IPS-18a (cell line): ENCODE data around the gene SAP130.
"Not testable (repeated sequence)": the region's sequence is repeated elsewhere in the genome, so short reads cannot be mapped to it uniquely, and the experiment has no call there.

Experiments used
- H3K27ac ChIP-seq: one replicate; pipeline ENCODE4 v1.5.1; 2013; ENCODE audit warnings: low read length
- H3K27me3 ChIP-seq: one replicate; pipeline ENCODE4 v1.6.1; 2013; ENCODE audit warnings: mild to moderate bottlenecking, low read length; ENCODE audit not compliant: control insufficient read depth, insufficient read depth
- H3K36me3 ChIP-seq: one replicate; pipeline ENCODE4 v1.6.1; 2013; ENCODE audit warnings: low read depth, low read length; ENCODE audit not compliant: control insufficient read depth
- H3K4me1 ChIP-seq: one replicate; pipeline ENCODE4 v1.6.1; 2013; ENCODE audit warnings: low read depth, low read length; ENCODE audit not compliant: control insufficient read depth
- H3K4me3 ChIP-seq: one replicate; pipeline ENCODE4 v1.5.1; 2013; ENCODE audit warnings: low read length
- H3K9ac ChIP-seq: one replicate; pipeline ENCODE4 v1.6.1; 2013; ENCODE audit warnings: mild to moderate bottlenecking, low read length, moderate library complexity
- H3K9me3 ChIP-seq: one replicate; pipeline ENCODE4 v1.6.1; 2013; ENCODE audit warnings: low read depth, low read length; ENCODE audit not compliant: control insufficient read depth

The SAP130 gene

DNA sequence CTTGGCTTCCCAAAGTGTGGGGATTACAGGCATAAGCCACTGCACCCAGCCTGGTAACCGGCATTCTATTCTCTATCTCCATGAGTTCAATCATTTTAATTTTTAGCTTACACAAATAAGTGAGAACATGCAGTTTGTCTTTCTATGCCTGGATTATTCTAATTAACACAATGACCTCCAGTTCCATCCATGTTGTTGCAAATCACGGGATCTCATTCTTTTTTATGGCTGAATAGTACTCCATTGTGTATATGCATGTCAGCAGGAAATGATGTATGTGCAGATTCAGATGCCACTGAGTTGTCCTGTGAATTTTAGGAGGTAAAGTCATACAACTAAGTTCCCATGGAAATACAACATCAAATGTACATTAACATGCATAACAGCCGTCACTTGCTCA lies 117.4 kb downstream of the SAP130 start:
- Histone ChIP-seq H3K4me3 (no peak overlapping the region), H3K9me3 (no peaks in the 10 kb centered on the region), H3K27ac (no peak overlapping the region), H3K9ac (no peak overlapping the region), H3K4me1 (peaks cover 6% of the 10 kb centered on the region), H3K36me3 (no peaks in the 10 kb centered on the region), H3K27me3 (peaks cover 9% of the 10 kb centered on the region)

DNA sequence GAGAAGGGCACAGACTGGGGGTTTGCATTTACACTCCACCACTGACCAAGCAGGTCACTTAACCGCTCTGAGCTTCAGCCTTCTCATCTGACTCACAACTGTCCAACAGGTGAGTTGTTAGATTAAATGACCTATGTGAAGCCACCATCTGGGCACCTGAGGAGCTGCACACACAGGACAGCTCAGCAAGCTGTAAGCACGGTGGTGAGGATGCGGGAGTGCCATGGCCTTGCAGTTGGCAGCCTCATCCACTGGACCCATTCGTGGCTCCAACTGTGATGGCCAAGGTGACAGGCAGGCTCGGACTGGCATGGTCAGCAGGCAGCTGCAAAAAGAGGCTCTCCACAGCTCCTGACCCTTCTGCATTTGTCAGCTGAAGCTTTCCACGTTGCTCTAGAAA lies 118.8 kb downstream of the SAP130 start:
- Histone ChIP-seq H3K27me3 (peaks cover 9% of the 10 kb centered on the region), H3K36me3 (no peaks in the 10 kb centered on the region), H3K4me3 (no peak overlapping the region), H3K9me3 (no peaks in the 10 kb centered on the region), H3K4me1 (peaks cover 6% of the 10 kb centered on the region), H3K27ac (no peak overlapping the region), H3K9ac (no peak overlapping the region)

DNA sequence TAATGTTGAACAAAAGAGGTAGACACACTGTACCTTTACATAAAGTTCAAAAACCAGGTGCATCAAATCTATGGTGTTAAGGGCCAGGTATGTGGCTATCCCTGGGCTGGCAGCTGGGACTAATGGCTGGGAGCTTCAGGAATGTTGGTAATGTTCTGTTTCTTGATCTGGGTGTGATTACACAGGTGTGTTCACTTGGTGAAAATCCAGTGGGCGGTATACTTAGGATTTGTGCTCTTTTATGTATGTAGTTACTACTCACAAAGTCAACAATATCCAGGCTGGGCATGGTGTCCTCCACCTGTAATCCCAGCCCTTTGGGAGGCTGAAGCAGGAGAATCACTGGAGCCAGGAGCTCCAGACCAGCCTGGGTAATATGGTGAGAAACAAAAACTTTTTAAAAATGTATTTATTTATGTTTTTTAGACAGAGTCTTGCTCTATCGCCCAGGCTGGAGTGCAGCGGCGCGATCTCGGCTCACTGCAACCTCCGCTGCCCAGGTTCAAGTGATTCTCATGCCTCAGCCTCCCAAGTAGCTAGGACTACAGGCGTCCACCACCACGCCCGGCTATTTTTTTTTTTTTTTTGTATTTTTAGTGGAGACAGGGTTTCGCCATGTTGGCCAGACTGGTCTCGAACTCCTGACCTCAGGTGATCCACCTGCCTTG lies 120.0 kb downstream of the SAP130 start:
- H3K27ac ChIP-seq, H3K27me3 ChIP-seq, H3K9ac ChIP-seq, H3K9me3 ChIP-seq, H3K4me3 ChIP-seq, H3K36me3 ChIP-seq, H3K4me1 ChIP-seq: not testable (repeated sequence)

DNA sequence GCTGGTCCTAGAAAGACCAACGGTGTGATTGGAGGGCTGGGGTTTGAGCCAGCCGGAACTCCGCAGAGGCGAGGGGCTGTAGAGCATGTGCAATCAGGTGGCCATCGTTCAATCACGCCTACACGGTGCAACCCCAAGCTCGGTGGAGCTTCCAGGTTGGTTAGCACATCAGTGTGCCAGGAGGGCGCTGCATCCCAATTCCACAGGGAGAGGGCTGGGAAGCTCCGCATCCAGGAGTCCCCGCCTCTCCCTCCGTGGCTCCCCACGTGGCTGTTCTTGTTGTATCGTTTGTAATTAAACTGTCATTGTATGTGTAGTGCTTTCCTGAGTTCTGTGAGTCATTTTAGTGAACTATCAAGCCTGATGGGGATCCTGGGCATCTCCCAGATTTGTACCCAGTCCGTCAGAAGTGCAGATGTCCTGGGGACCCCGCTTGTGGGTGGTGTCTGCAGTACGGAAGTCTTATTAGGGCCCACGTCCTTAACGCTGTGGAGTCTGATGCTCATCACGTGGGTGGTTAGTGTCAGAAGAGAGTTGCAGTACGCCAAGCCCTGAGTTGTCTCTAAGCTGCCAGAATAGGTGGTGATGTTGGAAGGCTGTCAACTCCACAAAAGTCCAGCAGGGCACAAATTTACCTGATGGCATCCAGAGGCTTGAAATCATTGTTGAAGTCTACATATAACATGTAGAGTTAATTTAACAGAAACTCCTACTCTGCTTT lies 121.5 kb downstream of the SAP130 start:
- Histone ChIP-seq H3K9me3 (no peaks in the 10 kb centered on the region), H3K27me3 (peaks cover 9% of the 10 kb centered on the region), H3K36me3 (no peaks in the 10 kb centered on the region), H3K4me1 (peaks cover 6% of the 10 kb centered on the region), H3K9ac (no peak overlapping the region), H3K27ac (no peak overlapping the region), H3K4me3 (no peak overlapping the region)

DNA sequence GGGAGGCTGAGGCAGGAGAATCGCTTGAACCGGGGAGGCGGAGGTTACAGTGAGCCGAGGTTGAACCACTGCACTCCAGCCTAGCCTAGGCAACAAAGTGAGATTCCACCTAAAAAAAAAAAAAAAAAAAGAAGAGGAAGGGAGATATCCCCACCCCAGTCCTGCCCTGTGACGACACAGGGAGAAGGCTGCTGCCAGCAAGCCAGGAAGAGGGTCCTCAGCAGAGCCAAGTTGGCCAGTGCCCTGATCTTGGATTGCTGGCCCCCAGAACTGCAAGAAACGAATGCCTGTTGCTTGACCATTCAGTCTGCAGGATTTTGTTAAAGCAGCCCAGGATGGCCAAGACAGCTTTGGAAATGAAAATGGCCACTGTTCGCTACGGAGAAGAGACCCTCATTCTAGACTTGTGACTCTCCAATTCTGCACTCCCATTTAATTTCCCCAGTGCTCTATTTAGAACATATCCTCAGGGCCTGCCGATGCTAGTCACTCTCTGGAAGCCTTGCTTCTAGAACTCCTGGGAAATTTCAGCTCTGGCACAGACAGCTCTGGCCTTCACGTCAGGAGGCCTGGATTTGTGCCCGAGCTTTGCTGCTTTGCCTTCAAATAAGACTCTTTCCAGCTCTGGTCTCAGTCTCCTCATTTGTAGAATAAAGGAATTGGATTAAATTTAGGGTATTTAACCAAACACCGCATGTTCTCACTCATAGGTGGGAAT lies 126.4 kb downstream of the SAP130 start:
- Histone ChIP-seq H3K27me3 (peaks cover 9% of the 10 kb centered on the region), H3K4me1 (peaks cover 6% of the 10 kb centered on the region), H3K36me3 (no peaks in the 10 kb centered on the region), H3K27ac (no peak overlapping the region), H3K9me3 (no peaks in the 10 kb centered on the region), H3K9ac (no peak overlapping the region), H3K4me3 (no peak overlapping the region)

DNA sequence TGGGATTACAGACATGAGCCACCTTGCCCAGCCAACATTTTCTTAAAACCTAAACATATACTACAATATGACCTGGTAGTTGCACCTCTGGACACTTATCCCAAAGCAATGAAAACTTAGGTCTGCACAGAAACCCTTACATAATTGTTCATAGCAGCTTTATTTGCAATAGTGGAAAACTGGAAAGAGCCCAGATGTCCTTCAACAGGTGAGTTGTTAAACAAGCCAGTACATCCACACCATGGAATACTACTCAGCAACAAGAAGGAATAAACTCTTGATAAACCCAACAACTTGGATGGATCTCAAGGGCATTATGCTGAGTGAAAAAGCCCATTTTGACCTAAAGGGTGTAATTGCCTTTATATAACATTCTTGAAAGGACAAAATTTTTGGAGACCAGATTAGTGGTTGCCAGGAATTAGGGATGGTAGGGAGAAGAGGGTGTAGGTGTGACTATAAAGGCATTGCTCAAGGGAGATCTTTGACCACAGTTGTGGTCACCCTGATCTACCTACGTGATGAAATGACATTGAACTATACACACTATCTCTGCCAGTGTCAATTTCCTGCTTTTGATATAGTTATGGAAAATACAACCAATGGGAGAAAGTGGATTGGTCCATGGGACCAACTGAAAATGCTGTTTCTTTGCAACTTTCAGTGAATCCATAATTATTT lies 130.2 kb downstream of the SAP130 start:
- Histone ChIP-seq H3K27me3 (no peaks in the 10 kb centered on the region), H3K27ac (no peak overlapping the region), H3K4me3 (no peak overlapping the region), H3K9ac (no peak overlapping the region), H3K4me1 (peaks cover 3% of the 10 kb centered on the region), H3K9me3 (no peaks in the 10 kb centered on the region), H3K36me3 (no peaks in the 10 kb centered on the region)

DNA sequence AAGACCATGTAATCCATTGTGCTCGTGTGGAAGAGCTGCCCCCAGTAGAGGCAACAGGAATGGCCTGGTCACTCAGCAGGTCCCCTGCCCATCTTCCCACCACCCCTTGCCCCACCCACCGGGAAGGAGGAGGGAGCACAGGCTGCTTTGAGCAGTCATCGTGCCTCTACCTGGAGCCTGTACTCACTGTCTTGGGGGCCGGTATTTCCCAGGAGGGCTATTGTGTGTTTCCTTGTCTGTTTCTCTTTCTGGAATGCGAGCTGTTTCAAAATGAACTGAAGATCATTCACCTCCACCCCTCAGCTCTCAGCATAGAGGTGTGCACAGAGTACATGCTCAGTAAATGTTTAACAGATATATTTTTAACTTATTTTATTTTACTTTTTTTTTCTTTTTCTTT lies 134.4 kb downstream of the SAP130 start:
- Histone ChIP-seq H3K27ac (no peak overlapping the region), H3K36me3 (no peaks in the 10 kb centered on the region), H3K9me3 (no peaks in the 10 kb centered on the region), H3K9ac (no peak overlapping the region), H3K4me1 (peaks cover 3% of the 10 kb centered on the region), H3K27me3 (no peaks in the 10 kb centered on the region), H3K4me3 (no peak overlapping the region)

DNA sequence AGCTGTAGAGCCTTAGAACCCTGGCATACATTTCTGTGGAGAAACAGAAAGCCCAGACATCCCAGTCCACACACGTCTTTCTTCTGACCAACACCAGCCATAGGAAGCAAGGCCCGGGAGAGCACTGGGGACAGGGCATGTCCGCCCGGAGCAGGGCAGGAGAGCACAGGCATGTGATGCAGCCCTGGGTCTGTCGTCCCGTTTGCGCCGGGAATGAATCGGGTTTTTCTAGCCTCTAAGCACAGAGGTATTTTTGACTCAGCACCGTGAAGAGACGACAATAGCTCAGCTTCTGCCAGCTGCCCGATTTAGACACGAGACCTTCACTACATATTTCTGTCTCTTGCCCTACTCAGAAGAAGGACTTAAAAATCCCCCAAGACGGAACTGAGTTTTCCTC lies 134.8 kb downstream of the SAP130 start:
- Histone ChIP-seq H3K9ac (no peak overlapping the region), H3K36me3 (no peaks in the 10 kb centered on the region), H3K4me1 (peaks cover 3% of the 10 kb centered on the region), H3K27ac (no peak overlapping the region), H3K9me3 (no peaks in the 10 kb centered on the region), H3K27me3 (no peaks in the 10 kb centered on the region), H3K4me3 (no peak overlapping the region)

DNA sequence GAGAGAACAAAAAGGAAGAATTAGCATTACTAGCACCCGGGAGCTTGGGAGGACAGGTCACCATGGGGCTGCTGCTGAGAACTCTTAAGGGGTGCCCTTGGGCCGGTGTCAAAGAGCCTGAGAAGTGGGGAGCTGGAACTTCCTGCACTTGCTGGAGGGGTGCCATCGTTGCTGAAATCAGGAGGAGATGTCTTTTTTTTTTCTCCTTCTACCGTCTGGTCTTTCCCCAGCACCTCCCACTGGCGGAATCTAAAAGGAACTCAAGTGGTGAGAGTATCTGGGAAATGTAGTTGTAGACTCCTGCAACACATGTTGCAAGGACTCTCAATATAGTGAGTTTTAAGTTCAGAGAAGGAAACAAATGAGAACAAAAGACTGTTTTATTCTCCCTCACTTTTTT lies 136.0 kb downstream of the SAP130 start:
- Histone ChIP-seq H3K4me1 (peaks cover 3% of the 10 kb centered on the region), H3K4me3 (no peak overlapping the region), H3K9ac (no peak overlapping the region), H3K36me3 (no peaks in the 10 kb centered on the region), H3K9me3 (no peaks in the 10 kb centered on the region), H3K27me3 (no peaks in the 10 kb centered on the region), H3K27ac (no peak overlapping the region)
